K562 (cell line): ENCODE data around the gene USP48. TPM values are rescaled to one million over a fixed set of nuclear protein-coding genes. Genes with fewer than 3 reads are reported as not detected.

Source experiments
- ATAC-seq: fragments of 200-7000 bp; cut with Tn5 transposase; 3 replicates; pipeline ENCODE4 v1.9.1; 2020; ENCODE audit warnings: moderate library complexity
- BruUV-seq: library from RNA; stranded (reverse); fragments of 400-500 nt; replicated peaks from 2 replicates; lab custom pipeline; 2021; lab: Mats Ljungman, UMichigan
- CTCF ChIA-PET: fragments of 300-600 bp; formaldehyde crosslinking; extraction: SDS; loops from one replicate; lab custom pipeline; 2021; ENCODE audit warnings: low intra/inter-chr PET ratio; lab: Yijun Ruan, JAX
- POLR2A ChIA-PET: fragments of 300-600, 350-650 bp; sonication (Branson Sonifier 250); formaldehyde crosslinking; extraction: SDS; loops from one replicate; lab custom pipeline; 2021; ENCODE audit warnings: antibody characterized with exemption, inconsistent platforms; lab: Yijun Ruan, JAX
- DNase-seq, 4 experiments: peaks; one replicate each; pipeline versions ENCODE4 v3.0.0 to v3.0.0-alpha.2; 2011 to 2018; ENCODE audit warnings: low spot score in 3 of 4, mixed read lengths in 3 of 4; ENCODE audit errors: extremely low read depth in 1 of 4
- FAIRE-seq: peaks from 2 replicates; lab custom pipeline; 2011; peaks lifted over from hg19 to GRCh38; lab: Jason Lieb, UNC
- H2AFZ ChIP-seq: 2 replicates; pipeline ENCODE4 v1.6.0; 2011; ENCODE audit warnings: low read depth, low read length, control low read depth, inconsistent platforms
- H3K27ac ChIP-seq: fragments of 200-600 bp; 3 replicates; pipeline ENCODE4 v1.8.0; 2011; ENCODE audit warnings: low read depth, mild to moderate bottlenecking, control low read depth, inconsistent platforms, low read length, moderate library complexity, mixed read lengths; ENCODE audit errors: extremely low read depth
- H3K27me3 ChIP-seq, 2 experiments: fragments of 300-600 bp in 1 of 2; 2 replicates in 1 of 2; 3 replicates in 1 of 2; pipeline versions ENCODE4 v1.6.0 to v1.8.0; 2011; ENCODE audit warnings: inconsistent platforms in 2 of 2, low read length in 2 of 2, mild to moderate bottlenecking in 1 of 2, mixed read lengths in 1 of 2, moderate library complexity in 1 of 2; ENCODE audit not compliant: control insufficient read depth in 2 of 2, insufficient read depth in 2 of 2
- H3K36me3 ChIP-seq: fragments of 300-600 bp; 3 replicates; pipeline ENCODE4 v1.8.0; 2011; ENCODE audit warnings: mild to moderate bottlenecking, low read length, inconsistent platforms; ENCODE audit not compliant: control insufficient read depth, insufficient read depth
- H3K4me1 ChIP-seq, 2 experiments: fragments of 200-600 bp in 1 of 2; replicated peaks in 1 of 2; 2 replicates in 1 of 2; 3 replicates in 1 of 2; pipeline versions ENCODE4 v1.5.1 to v1.8.0; 2011; ENCODE audit warnings: inconsistent platforms in 2 of 2, low read length in 2 of 2, mild to moderate bottlenecking in 1 of 2, mixed read lengths in 1 of 2, moderate library complexity in 1 of 2; ENCODE audit not compliant: control insufficient read depth in 2 of 2, insufficient read depth in 2 of 2
- H3K4me2 ChIP-seq: 2 replicates; pipeline ENCODE4 v1.6.1; 2011; ENCODE audit warnings: low read length, control low read depth, inconsistent platforms, mixed read lengths; ENCODE audit not compliant: insufficient read depth
- H3K4me3 ChIP-seq: fragments of 200-600 bp; sonication (generic), shearing (Covaris generic); 2 replicates; pipeline ENCODE4 v1.5.1; 2016; ENCODE audit warnings: control low read depth, inconsistent platforms
- H3K79me2 ChIP-seq: fragments of 200-600 bp; 3 replicates; pipeline ENCODE4 v1.8.0; 2011; ENCODE audit warnings: low read length, inconsistent platforms; ENCODE audit not compliant: control insufficient read depth, insufficient read depth
- H3K9ac ChIP-seq, 2 experiments: 2 replicates each; pipeline versions ENCODE4 v1.6.0 to v1.6.1; 2011; ENCODE audit warnings: low read depth in 2 of 2, low read length in 2 of 2, control low read depth in 1 of 2, inconsistent platforms in 1 of 2, mild to moderate bottlenecking in 1 of 2, mixed read lengths in 1 of 2; ENCODE audit not compliant: insufficient read depth in 1 of 2
- H3K9me1 ChIP-seq: one replicate; pipeline ENCODE4 v1.6.0; 2011; ENCODE audit warnings: inconsistent platforms, mild to moderate bottlenecking, low read length, moderate library complexity; ENCODE audit not compliant: control insufficient read depth, insufficient read depth
- H3K9me3 ChIP-seq: replicated peaks from 2 replicates; pipeline ENCODE4 v1.5.1; 2011; ENCODE audit warnings: low read depth, low read length, inconsistent platforms; ENCODE audit not compliant: control insufficient read depth, insufficient read depth
- H4K20me1 ChIP-seq: replicated peaks from 2 replicates; pipeline ENCODE4 v1.6.1; 2011; ENCODE audit warnings: low read length, inconsistent platforms, mixed read lengths; ENCODE audit not compliant: control insufficient read depth, insufficient read depth
- CREB3L1 ChIP-seq: fragments of 450-650 bp; IDR thresholded peaks from 2 replicates; pipeline ENCODE4 v1.6.1; 2014; ENCODE audit warnings: low read depth, mild to moderate bottlenecking, moderate library complexity, borderline replicate concordance
- E2F5 ChIP-seq: sonication (generic); formaldehyde crosslinking; IDR thresholded peaks from 2 replicates; pipeline ENCODE4 v1.8.0; 2022; ENCODE audit warnings: mild to moderate bottlenecking, missing genetic modification reagents
- ELF4 ChIP-seq: fragments of 450-650 bp; formaldehyde crosslinking; IDR thresholded peaks from 2 replicates; pipeline ENCODE4 v1.4.0; 2022; ENCODE audit warnings: missing genetic modification characterization
- EP300 ChIP-seq: IDR thresholded peaks from 2 replicates; pipeline ENCODE4 v1.6.1; 2012; ENCODE audit warnings: low read length, improper control_type of control experiment
- HSF4 ChIP-seq: fragments of 250-450 bp; sonication (Bioruptor Pico); IDR thresholded peaks from 2 replicates; pipeline ENCODE4 v2.1.2; 2022; ENCODE audit warnings: mild to moderate bottlenecking, moderate library complexity, borderline replicate concordance
- MXI1 ChIP-seq: IDR thresholded peaks from 2 replicates; pipeline ENCODE4 v1.6.1; 2011; ENCODE audit warnings: low read depth, mild to moderate bottlenecking, improper control_type of control experiment, low read length
- NFIC ChIP-seq: fragments of 450-650 bp; IDR thresholded peaks from 2 replicates; pipeline ENCODE4 v1.6.1; 2017; ENCODE audit warnings: mild to moderate bottlenecking, inconsistent platforms
- PHF20 ChIP-seq: fragments of 450-650 bp; IDR thresholded peaks from 2 replicates; pipeline ENCODE4 v1.6.1; 2018; ENCODE audit not compliant: partially characterized antibody
- POLR2B ChIP-seq: fragments of 450-650 bp; IDR thresholded peaks from 2 replicates; pipeline ENCODE4 v1.6.1; 2018; ENCODE audit warnings: low read depth; ENCODE audit not compliant: partially characterized antibody
- SRSF3 ChIP-seq: fragments of 200-400 bp; formaldehyde crosslinking; IDR thresholded peaks from 2 replicates; pipeline ENCODE4 v1.6.1; 2016; ENCODE audit warnings: mild to moderate bottlenecking, low read length, moderate library complexity; ENCODE audit not compliant: insufficient read depth
- TCF7L2 ChIP-seq: fragments of 150-350 bp; IDR thresholded peaks from 2 replicates; pipeline ENCODE4 v1.6.1; 2016; ENCODE audit warnings: low read depth, mild to moderate bottlenecking, low read length, moderate library complexity
- ZFP1 ChIP-seq: fragments of 450-650 bp; formaldehyde crosslinking; IDR thresholded peaks from 2 replicates; pipeline ENCODE4 v1.4.0; 2020; ENCODE audit warnings: mild to moderate bottlenecking, mixed read lengths
- ZNF175 ChIP-seq: fragments of 200-800 bp; sonication (Bioruptor generic); IDR thresholded peaks from 2 replicates; pipeline ENCODE4 v1.6.1; 2016; ENCODE audit warnings: low read depth, mild to moderate bottlenecking, missing genetic modification characterization, missing compliant biosample characterization
- ZNF232 ChIP-seq: sonication (generic); formaldehyde crosslinking; IDR thresholded peaks from 2 replicates; pipeline ENCODE4 v1.8.0; 2022; ENCODE audit warnings: mild to moderate bottlenecking, missing genetic modification reagents
- ZNF239 ChIP-seq: fragments of 250-450 bp; sonication (Bioruptor Pico); IDR thresholded peaks from 2 replicates; pipeline ENCODE4 v1.4.0; 2020; ENCODE audit warnings: mild to moderate bottlenecking
- WGBS: fragments of 100-300 bp; shearing (Covaris generic); methylation state at CpG from one replicate; pipeline ENCODE4 v1.1.6; 2016; ENCODE audit warnings: low coverage, mixed read lengths; ENCODE audit not compliant: insufficient coverage; ENCODE audit errors: missing lambda C conversion rate; 5-methylcytosine and 5-hydroxymethylcytosine counted together
- in situ Hi-C: fragments of 300-500 bp; cut with MboI; formaldehyde crosslinking; loops from 4 replicates; pipeline ENCODE4 v1.15.0; 2018; ENCODE audit warnings: inconsistent platforms, mixed read lengths
- intact Hi-C: fragments of 100-400 bp; cut with micrococcal nuclease; formaldehyde crosslinking; loops from 2 replicates; pipeline ENCODE4 v1.14.2; 2022
- polyA plus RNA-seq, 8 experiments: library from polyadenylated mRNA; depleted of rRNA in 4 of 8; stranded (reverse) in 5 of 8; unstranded in 3 of 8; fragments of >200 nt; fragmentation: Nextera tagmentation in 2 of 8; fragmentation: Illumina TruSeq in 1 of 8; extraction: Ambion mirVana in 2 of 8; extraction: Trizol in 1 of 8; gene quantifications; 2 replicates each; pipeline versions ENCODE4 v1.2.1 to v1.2.3, GENCODE V29; 2011 to 2014; ENCODE audit warnings: inconsistent platforms in 1 of 8, missing spikeins in 1 of 8
- total RNA-seq, 7 experiments: library from RNA; depleted of rRNA in 6 of 7; stranded (reverse); fragments of >200 nt in 6 of 7; fragmentation: Illumina TruSeq in 2 of 7; extraction: Trizol in 2 of 7; gene quantifications; 2 replicates each; pipeline versions ENCODE4 v1.2.1 to v1.2.3, GENCODE V29; 2011 to 2021; ENCODE audit warnings: low replicate concordance in 1 of 7

USP48 gene
- total and polyA plus RNA-seq, 9 of the 15 experiments (the other 6 are each of a cell fraction or from before 2014, with no cell fraction given) = 23.3 to 123 (median 106) TPM

- 0 out of 2 replicates have a peak, but pooled peaks have one; percentile 33 for TF ChIP-seq ELF4 (CRISPR knock-in tag)
- no peak for TF ChIP-seq TCF7L2
- TF ChIP-seq SRSF3 = no peak
- TF ChIP-seq POLR2B = no peak
- TF ChIP-seq, all 486 proteins: peak for 37
Measured at GRCh38 chr1:21761052-21761451, 21.9 kb downstream of the USP48 start (continued).

- Histone ChIP-seq H3K27ac (no peak overlapping the region), H3K9ac (no peak overlapping the region), H3K9me3 (no peaks in the 10 kb centered on the region), H3K4me2 (no peak overlapping the region), H3K9me1 (no peaks in the 10 kb centered on the region), H3K27me3 (no peaks in the 10 kb centered on the region), H3K79me2 (peaks cover 90% of the 10 kb centered on the region), H4K20me1 (peaks cover 30% of the 10 kb centered on the region), H3K4me3 (no peak overlapping the region)
- POLR2A ChIA-PET = interaction anchor here (1.0 kb wide), 1 partner anchor 9 kb away, joined by 3 read pairs; no protein-coding TSS in a partner anchor
- WGBS = 87% methylated on average over 2 of the region's 2 CpGs
- FAIRE-seq (no peak), ATAC-seq (no peak)
- intact Hi-C loops (no loop called here), in situ Hi-C loops (no loop called here)
- no peak for TF ChIP-seq ZNF232 (CRISPR knock-in tag)
- no peak for TF ChIP-seq CREB3L1
- no peak for TF ChIP-seq EP300
- no peak for TF ChIP-seq E2F5 (CRISPR knock-in tag)
- TF ChIP-seq MXI1 = no peak
- TF ChIP-seq NFIC = no peak
- no peak for TF ChIP-seq ZNF175 (CRISPR knock-in tag)
- no peak for TF ChIP-seq ZFP1 (CRISPR knock-in tag)
- TF ChIP-seq PHF20 = no peak
- TF ChIP-seq HSF4 (CRISPR knock-in tag) = no peak
- TF ChIP-seq ZNF239 (CRISPR knock-in tag) = no peak
- TF ChIP-seq, all 486 proteins: peak for 0
- CTCF ChIA-PET = no interaction called here
- BruUV-seq = no TSS peak
- Histone ChIP-seq H3K4me1 (peaks cover 19 to 32% of the 10 kb centered on the region in 2 experiments; a peak in 4 of 5 replicates), H2AFZ (no peak overlapping the region), H3K36me3 (peaks cover 33% of the 10 kb centered on the region)
- no peak for DNase-seq
Measured at GRCh38 chr1:21759818-21760217, 23.1 kb downstream of the USP48 start.
